Stimulated activated CD8-positive, alpha-beta memory T cell treated with anti-CD3 and anti-CD28 coated beads, Interleukin-15, amount 100 ng/mL, for 1 hour (primary cell): Measurements from ENCODE around the gene FRAS1.
"Not testable (repeated sequence)": the region's sequence is repeated elsewhere in the genome, so short reads cannot be mapped to it uniquely, and the experiment has no call there.

Experiments
- DNase-seq: peaks from one replicate; pipeline ENCODE4 v3.0.0-alpha.2; 2020; ENCODE audit warnings: low read depth

Gene FRAS1

GRCh38 chr4:78167510-78167909 is 110.4 kb downstream of the FRAS1 start:
- DNase-seq: no peak

- DNase-seq: no peak
Measured at GRCh38 chr4:78168029-78168428, 110.9 kb downstream of the FRAS1 start.

GRCh38 chr4:78169728-78170127 is 112.6 kb downstream of the FRAS1 start:
- no peak for DNase-seq

GRCh38 chr4:78171482-78171881 is 114.4 kb downstream of the FRAS1 start:
- no peak for DNase-seq

- no peak for DNase-seq
Measured at GRCh38 chr4:78174891-78175290, 117.8 kb downstream of the FRAS1 start.

GRCh38 chr4:78179196-78179595 is 122.1 kb downstream of the FRAS1 start:
- DNase-seq: no peak

GRCh38 chr4:78181681-78182234 is 124.6 kb downstream of the FRAS1 start:
- not testable (repeated sequence) for DNase-seq

GRCh38 chr4:78184584-78184983 is 127.5 kb downstream of the FRAS1 start:
- DNase-seq: no peak

GRCh38 chr4:78185117-78185516 is 128.0 kb downstream of the FRAS1 start:
- DNase-seq: no peak

GRCh38 chr4:78186597-78187543 is 129.7 kb downstream of the FRAS1 start:
- DNase-seq: no peak

GRCh38 chr4:78190068-78190467 is 132.9 kb downstream of the FRAS1 start:
- no peak for DNase-seq

GRCh38 chr4:78190595-78190994 is 133.5 kb downstream of the FRAS1 start:
- DNase-seq: no peak

- DNase-seq: no peak
Measured at GRCh38 chr4:78197947-78198346, 140.8 kb downstream of the FRAS1 start.

GRCh38 chr4:78199984-78200383 is 142.9 kb downstream of the FRAS1 start:
- DNase-seq: no peak

- DNase-seq: no peak
Measured at GRCh38 chr4:78200949-78201348, 143.8 kb downstream of the FRAS1 start.

- DNase-seq: no peak
Measured at GRCh38 chr4:78204176-78204575, 147.1 kb downstream of the FRAS1 start.

GRCh38 chr4:78205591-78205990 is 148.5 kb downstream of the FRAS1 start:
- DNase-seq: no peak

- no peak for DNase-seq
Measured at GRCh38 chr4:78207541-78207940, 150.4 kb downstream of the FRAS1 start.

- DNase-seq: no peak
Measured at GRCh38 chr4:78207951-78208350, 150.8 kb downstream of the FRAS1 start.

- not testable (repeated sequence) for DNase-seq
Measured at GRCh38 chr4:78208896-78209295, 151.8 kb downstream of the FRAS1 start.

GRCh38 chr4:78210694-78211410 is 153.7 kb downstream of the FRAS1 start:
- DNase-seq: no peak

GRCh38 chr4:78213218-78213617 is 156.1 kb downstream of the FRAS1 start:
- no peak for DNase-seq

GRCh38 chr4:78214078-78214477 is 157.0 kb downstream of the FRAS1 start:
- DNase-seq: no peak
